DMS114 treated with DMSO at 0.1 percent for 48 hours (cell line): Measurements from ENCODE around the gene KHDC1.
"Not testable (repeated sequence)": the region's sequence is repeated elsewhere in the genome, so short reads cannot be mapped to it uniquely, and the experiment has no call there.

Experiments
- DNase-seq: peaks from one replicate; lab custom pipeline; 2025; ENCODE audit not compliant: unreplicated experiment; lab: John Stamatoyannopoulos, UW

The KHDC1 gene

GRCh38 chr6:73262671-73263569 lies at the start of gene KHDC1:
KHDC1 (minus strand) TSS chr6:73263196; CDS start chr6:73242517, 20,679 bp downstream.
- no peak for DNase-seq

- not testable (repeated sequence) for DNase-seq
Measured at GRCh38 chr6:73310503-73310845, 47.5 kb upstream of the KHDC1 start.

GRCh38 chr6:73309785-73310502 lies 46.9 kb upstream of the KHDC1 start:
- DNase-seq = peak; percentile 71

GRCh38 chr6:73309535-73309784 lies 46.5 kb upstream of the KHDC1 start:
- DNase-seq = no peak

DNA sequence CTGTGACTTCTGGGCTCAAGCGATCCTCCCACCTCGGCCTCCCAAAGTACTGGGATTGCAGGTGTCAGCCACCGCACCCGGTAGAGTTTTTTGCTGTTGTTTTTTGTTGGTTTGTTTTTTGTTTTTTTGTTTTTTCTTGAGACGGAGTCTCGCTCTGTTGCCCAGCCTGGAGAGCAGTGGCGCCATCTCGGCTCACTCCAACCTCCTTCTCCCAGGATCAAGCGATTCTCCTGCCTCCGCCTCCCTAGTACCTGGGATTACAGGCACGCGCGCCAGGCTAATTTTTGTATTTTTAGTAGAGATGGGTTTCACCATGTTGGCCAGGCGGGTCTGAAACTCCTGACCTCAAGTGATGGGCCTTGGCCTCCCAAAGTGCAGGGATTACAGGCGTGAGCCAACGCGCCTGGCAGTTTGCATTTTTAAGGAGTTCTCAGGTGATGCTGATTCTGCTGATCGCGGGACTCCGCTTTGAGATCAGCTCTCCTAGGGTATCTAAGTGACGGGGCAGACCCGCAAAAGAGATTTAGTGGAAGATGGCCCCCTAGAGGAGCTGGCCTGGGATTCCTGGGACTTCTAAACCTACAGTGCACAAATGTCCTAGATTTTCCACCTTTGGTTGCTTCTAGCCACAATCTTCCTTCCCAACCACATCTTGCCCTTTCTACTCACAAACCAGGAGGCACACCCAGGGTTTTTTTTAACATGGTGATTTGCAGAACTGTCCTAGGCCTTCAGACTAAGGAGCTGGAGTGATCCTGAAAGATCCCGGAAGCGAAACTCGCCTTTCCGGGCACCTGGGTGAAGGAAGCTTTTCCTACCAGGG lies 45.9 kb upstream of the KHDC1 start:
- DNase-seq = peak; percentile 26

- not testable (repeated sequence) for DNase-seq
Measured at GRCh38 chr6:73303773-73304172, 40.8 kb upstream of the KHDC1 start.

- DNase-seq = no peak
Measured at GRCh38 chr6:73302339-73302738, 39.3 kb upstream of the KHDC1 start.

DNA sequence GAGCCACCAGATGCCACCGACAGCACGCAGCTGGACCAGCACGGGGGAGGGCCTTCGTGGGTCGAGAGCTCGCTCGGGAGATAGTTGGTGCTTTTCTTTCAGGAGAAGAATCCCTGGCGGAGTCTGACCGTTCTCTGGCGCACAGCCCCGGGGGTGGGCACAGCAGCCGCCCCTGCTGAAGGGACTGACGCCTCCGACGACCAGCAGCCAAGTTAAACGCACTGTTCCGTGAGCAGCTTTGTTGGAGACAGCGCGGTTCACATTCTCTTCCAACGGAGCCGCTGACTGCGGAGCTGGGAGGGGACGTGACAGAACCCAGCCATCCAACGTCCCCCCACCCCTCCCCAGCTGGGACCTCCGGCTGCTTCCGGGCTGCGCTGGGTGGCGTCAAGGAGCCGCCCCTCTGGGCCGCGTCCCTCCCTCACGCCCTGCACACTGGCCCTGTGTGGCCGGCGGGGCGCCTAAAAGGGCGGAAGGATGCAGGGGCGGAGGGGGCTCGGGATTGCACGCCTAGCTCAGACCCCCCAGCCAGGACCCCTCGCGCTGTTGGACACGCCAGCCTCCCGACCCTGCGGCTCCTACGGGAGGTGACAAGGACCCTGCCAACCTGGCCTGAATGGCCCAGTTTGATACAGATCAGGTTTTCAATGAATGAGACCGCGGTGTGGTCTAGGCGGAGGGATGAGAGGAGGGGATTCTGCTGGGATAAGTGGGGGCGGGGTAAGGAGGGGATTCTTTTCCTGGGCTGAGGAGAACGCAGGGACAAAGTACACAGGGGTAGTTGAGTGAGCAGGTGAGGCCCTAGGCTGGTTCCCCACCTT lies 36.4 kb upstream of the KHDC1 start:
- no peak for DNase-seq

DNA sequence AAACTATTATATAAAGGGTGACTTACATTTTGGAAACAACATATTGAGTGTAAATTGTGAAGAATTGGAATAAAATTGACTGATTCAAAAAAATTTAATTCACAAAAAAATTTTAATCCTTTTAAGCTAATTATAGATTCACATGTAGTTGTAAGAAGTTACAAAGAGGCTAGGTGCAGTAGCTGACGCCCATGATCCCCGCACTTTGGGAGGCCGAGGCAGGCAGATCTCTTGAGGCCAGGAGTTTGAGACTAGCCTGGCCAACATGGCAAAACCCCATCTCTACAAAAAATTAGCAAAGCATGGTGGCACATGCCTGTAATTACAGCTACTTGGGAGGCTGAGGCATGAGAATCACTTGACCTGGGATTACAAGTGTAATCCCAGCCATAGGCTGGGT lies 30.3 kb upstream of the KHDC1 start:
- DNase-seq = no peak

DNA sequence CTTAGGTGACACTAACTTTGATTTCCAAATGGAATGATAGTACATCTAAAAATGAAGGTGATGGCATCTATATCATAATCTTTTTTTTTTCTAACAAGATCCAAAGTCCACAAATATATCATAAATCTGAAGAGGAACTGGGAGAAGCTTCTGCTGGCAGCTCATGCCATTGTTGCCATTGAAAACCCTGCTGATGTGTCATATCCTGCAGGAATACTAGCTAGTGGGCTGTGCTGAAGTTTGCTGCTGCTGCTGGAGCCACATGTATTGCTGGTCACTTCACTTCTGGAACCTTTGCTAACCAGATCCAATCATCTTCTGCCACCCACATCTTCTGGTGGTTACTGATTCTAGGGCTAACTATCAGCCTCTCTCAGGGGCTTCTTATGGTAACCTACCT lies 27.4 kb upstream of the KHDC1 start:
- DNase-seq = no peak

GRCh38 chr6:73286752-73287151 lies 23.8 kb upstream of the KHDC1 start:
- no peak for DNase-seq

GRCh38 chr6:73285674-73286283 lies 22.8 kb upstream of the KHDC1 start:
- DNase-seq = peak; percentile 45

- no peak for DNase-seq
Measured at GRCh38 chr6:73282871-73283270, 19.9 kb upstream of the KHDC1 start.

GRCh38 chr6:73281684-73282083 lies 18.7 kb upstream of the KHDC1 start:
- not testable (repeated sequence) for DNase-seq

GRCh38 chr6:73269296-73269695 lies 6.3 kb upstream of the KHDC1 start:
- not testable (repeated sequence) for DNase-seq

DNA sequence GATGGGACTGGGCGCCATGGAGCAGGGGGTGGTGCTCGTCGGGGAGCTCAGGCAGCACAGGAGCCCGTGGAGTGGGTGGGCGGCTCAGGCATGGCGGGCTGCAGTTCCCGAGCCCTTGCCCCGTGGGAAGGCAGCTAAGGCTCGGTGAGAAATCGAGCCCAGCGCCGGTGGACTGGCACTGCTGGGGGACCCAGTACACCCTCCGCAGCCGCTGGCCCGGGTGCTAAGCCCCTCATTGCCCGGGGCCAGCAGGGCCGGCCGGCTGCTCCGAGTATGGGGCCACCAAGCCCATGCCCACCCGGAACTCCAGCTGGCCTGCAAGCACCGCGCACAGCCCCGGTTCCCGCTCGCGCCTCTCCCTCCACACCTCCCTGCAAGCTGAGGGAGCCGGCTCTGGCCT lies 5.9 kb upstream of the KHDC1 start:
- not testable (repeated sequence) for DNase-seq

DNA sequence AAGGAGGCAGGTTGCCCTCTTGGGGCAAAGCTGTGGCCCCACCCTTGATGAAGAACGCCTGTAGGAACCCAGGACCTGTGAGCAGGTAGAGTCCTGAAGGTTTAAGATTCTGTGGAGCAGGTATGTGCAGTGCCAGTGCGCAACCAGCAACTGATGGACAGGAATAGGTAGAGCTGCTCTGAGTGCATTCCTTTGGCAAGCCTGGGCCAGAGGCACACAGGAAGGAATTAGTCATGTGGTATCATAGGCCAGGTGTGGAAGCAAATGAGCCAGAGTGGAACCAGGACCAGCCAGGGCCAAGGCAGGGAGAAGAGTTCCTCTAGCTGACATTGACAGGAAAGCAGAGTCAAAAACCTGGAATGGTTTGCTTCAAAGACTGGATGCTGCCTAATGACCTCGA lies 1.4 kb upstream of the KHDC1 start:
- DNase-seq = no peak

DNA sequence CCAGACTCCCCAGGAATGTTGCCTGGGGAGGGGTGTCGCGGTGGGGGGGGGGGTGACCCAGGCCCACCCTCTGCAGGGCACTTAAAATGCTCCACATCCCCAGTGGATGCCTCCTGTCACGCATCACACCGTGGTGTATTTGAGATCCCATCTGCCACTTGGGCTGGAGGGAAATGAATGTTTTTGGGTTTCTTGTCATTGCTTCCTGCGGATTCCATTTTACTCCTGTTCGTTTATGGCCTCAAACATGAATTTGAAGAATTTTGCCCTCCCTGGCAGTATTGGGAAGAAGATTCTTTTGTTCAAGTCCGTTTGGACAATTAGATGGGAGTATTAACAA lies 544 bp upstream of the KHDC1 start:
- DNase-seq = no peak

GRCh38 chr6:73258721-73259120 lies 4.3 kb downstream of the KHDC1 start:
- no peak for DNase-seq

- not testable (repeated sequence) for DNase-seq
Measured at GRCh38 chr6:73254323-73254722, 8.7 kb downstream of the KHDC1 start.

GRCh38 chr6:73252703-73253102 lies 10.3 kb downstream of the KHDC1 start:
- DNase-seq = no peak
